Endothelial cell of umbilical vein (primary cell): ENCODE measurements around the gene SLC25A30. TPM values are rescaled to one million over a fixed set of nuclear protein-coding genes. Genes with fewer than 3 reads are reported as not detected.

Source experiments
- BruUV-seq: library from RNA; stranded (reverse); fragments of 400-500 nt; replicated peaks from 2 replicates; lab custom pipeline; 2021; lab: Mats Ljungman, UMichigan
- CTCF ChIA-PET: fragments of 300-600, 350-600 bp; sonication (Branson Sonifier 250); formaldehyde crosslinking; loops from one replicate; lab custom pipeline; 2021; ENCODE audit warnings: antibody characterized with exemption, inconsistent platforms; lab: Charles Lee
- POLR2A ChIA-PET: fragments of 300-600, 350-600 bp; sonication (Branson Sonifier 250); formaldehyde crosslinking; loops from one replicate; lab custom pipeline; 2021; ENCODE audit warnings: antibody characterized with exemption, inconsistent platforms; lab: Charles Lee
- DNase-seq: peaks from one replicate; pipeline ENCODE4 v3.0.0-alpha.2; 2011; ENCODE audit warnings: low read depth, low spot score
- FAIRE-seq: peaks from 2 replicates; lab custom pipeline; 2011; peaks lifted over from hg19 to GRCh38; lab: Jason Lieb, UNC
- H2AFZ ChIP-seq: 2 replicates; pipeline ENCODE4 v1.6.0; 2012; ENCODE audit warnings: low read depth, low read length, control low read depth, inconsistent platforms
- H3K27ac ChIP-seq: 2 replicates; pipeline ENCODE4 v1.5.1; 2011; ENCODE audit warnings: low read depth, mild to moderate bottlenecking, control low read depth, low read length, moderate library complexity; ENCODE audit not compliant: insufficient read depth
- H3K27me3 ChIP-seq, 2 experiments: 2 replicates each; pipeline versions ENCODE4 v1.6.0 to v1.6.1; 2011; ENCODE audit warnings: low read length in 2 of 2, mixed read lengths in 1 of 2; ENCODE audit not compliant: control insufficient read depth in 2 of 2, insufficient read depth in 2 of 2
- H3K36me3 ChIP-seq, 2 experiments: 2 replicates in 1 of 2; 3 replicates in 1 of 2; pipeline ENCODE4 v1.5.1; 2011; ENCODE audit warnings: low read length in 2 of 2, mild to moderate bottlenecking in 1 of 2, moderate library complexity in 1 of 2; ENCODE audit not compliant: control insufficient read depth in 2 of 2, insufficient read depth in 2 of 2; ENCODE audit errors: extremely low read depth in 1 of 2
- H3K4me1 ChIP-seq: 3 replicates; pipeline ENCODE4 v1.5.1; 2011; ENCODE audit warnings: mild to moderate bottlenecking, low read length; ENCODE audit not compliant: control insufficient read depth, insufficient read depth; ENCODE audit errors: extremely low read depth
- H3K4me2 ChIP-seq: 2 replicates; pipeline ENCODE4 v1.6.1; 2011; ENCODE audit warnings: low read length, control low read depth, mixed read lengths; ENCODE audit not compliant: insufficient read depth
- H3K4me3 ChIP-seq, 3 experiments: fragments of 200-600 bp in 1 of 3; sonication (generic), shearing (Covaris generic) in 1 of 3; replicated peaks in 1 of 3; 2 replicates each; pipeline ENCODE4 v1.5.1; 2011 to 2016; ENCODE audit warnings: control low read depth in 3 of 3, low read length in 3 of 3, mild to moderate bottlenecking in 2 of 3, inconsistent platforms in 1 of 3, low read depth in 1 of 3, moderate library complexity in 1 of 3; ENCODE audit not compliant: insufficient read depth in 1 of 3
- H3K79me2 ChIP-seq: 2 replicates; pipeline ENCODE4 v1.6.0; 2012; ENCODE audit warnings: low read length, inconsistent platforms; ENCODE audit not compliant: control insufficient read depth, insufficient read depth
- H3K9ac ChIP-seq: replicated peaks from 2 replicates; pipeline ENCODE3; 2011; ENCODE audit warnings: low read length, control low read depth; ENCODE audit not compliant: insufficient read depth; ENCODE audit errors: extremely low read depth
- H3K9me1 ChIP-seq: replicated peaks from 3 replicates; pipeline ENCODE4 v1.6.0; 2011; ENCODE audit warnings: mild to moderate bottlenecking, low read length; ENCODE audit not compliant: control insufficient read depth, insufficient read depth; ENCODE audit errors: extremely low read depth
- H3K9me3 ChIP-seq: replicated peaks from 2 replicates; pipeline ENCODE4 v1.5.1; 2012; ENCODE audit warnings: low read length, inconsistent platforms; ENCODE audit not compliant: control insufficient read depth, insufficient read depth
- H4K20me1 ChIP-seq: replicated peaks from 2 replicates; pipeline ENCODE3; 2011; ENCODE audit warnings: mild to moderate bottlenecking, low read length; ENCODE audit not compliant: control insufficient read depth, insufficient read depth; ENCODE audit errors: extremely low read depth
- EZH2 ChIP-seq: IDR thresholded peaks from 2 replicates; pipeline ENCODE4 v1.6.1; 2012; ENCODE audit warnings: borderline replicate concordance, low read depth, mild to moderate bottlenecking, moderate library complexity, low read length, inconsistent platforms; ENCODE audit not compliant: severe bottlenecking
- FOS ChIP-seq: IDR thresholded peaks from 2 replicates; pipeline ENCODE4 v1.6.1; 2011; ENCODE audit warnings: mild to moderate bottlenecking, low read length, moderate library complexity, borderline replicate concordance; ENCODE audit not compliant: insufficient read depth
- GATA2 ChIP-seq: IDR thresholded peaks from 2 replicates; pipeline ENCODE4 v1.7.0; 2011; ENCODE audit warnings: low read depth, mild to moderate bottlenecking, moderate library complexity, mixed read lengths, low read length; ENCODE audit not compliant: insufficient read length, insufficient read depth
- JUN ChIP-seq: IDR thresholded peaks from 2 replicates; pipeline ENCODE4 v1.6.1; 2011; ENCODE audit warnings: borderline replicate concordance, low read depth; ENCODE audit not compliant: insufficient read length, insufficient read depth
- MYC ChIP-seq: IDR thresholded peaks from one replicate; pipeline ENCODE4 v1.6.1; 2011; ENCODE audit warnings: mild to moderate bottlenecking, low read depth, low read length
- POLR2A ChIP-seq: IDR thresholded peaks from 2 replicates; pipeline ENCODE4 v1.6.1; 2012; ENCODE audit warnings: low read depth, mild to moderate bottlenecking, control low read depth, low read length
- POLR2AphosphoS5 ChIP-seq: IDR thresholded peaks from 2 replicates; pipeline ENCODE4 v1.6.1; 2012; ENCODE audit warnings: low read depth, mild to moderate bottlenecking, control low read depth, low read length, moderate library complexity; ENCODE audit not compliant: insufficient read depth
- dilution Hi-C: fragments of 300-500 bp; cut with MboI; formaldehyde crosslinking; loops from one replicate; pipeline ENCODE4 v1.15.0; 2019; ENCODE audit warnings: low sequenced_read_pairs; ENCODE audit not compliant: extremely low pct_ligation_motif_present
- intact Hi-C: fragments of 100-400 bp; cut with micrococcal nuclease; formaldehyde crosslinking; loops from one replicate; pipeline ENCODE4 v1.10.0; 2022
- polyA plus RNA-seq, 4 experiments: library from polyadenylated mRNA; depleted of rRNA in 3 of 4; stranded (reverse) in 3 of 4; unstranded in 1 of 4; fragments of >200 nt; gene quantifications; 2 replicates each; pipeline versions ENCODE4 v1.2.1 to v1.2.3, GENCODE V29; 2011 to 2012; ENCODE audit warnings: missing spikeins in 1 of 4
- total RNA-seq: library from RNA; stranded (reverse); gene quantifications from 2 replicates; pipeline ENCODE4 v1.2.3, GENCODE V29; 2021
- TF ChIP-seq, protein P1 (sequence below), 2 donors: IDR thresholded peaks; 1 replicate in 1 of 2; 2 replicates in 1 of 2; pipeline ENCODE4 v1.5.1; 2011; ENCODE audit warnings: low read length in 2 of 2, mild to moderate bottlenecking in 2 of 2, moderate library complexity in 2 of 2, control low read depth in 1 of 2, inconsistent platforms in 1 of 2, low read depth in 1 of 2; ENCODE audit not compliant: insufficient read depth in 1 of 2; ENCODE audit errors: extremely low read depth in 1 of 2
- TF ChIP-seq, protein P2 (sequence below): IDR thresholded peaks from 2 replicates; pipeline ENCODE4 v1.6.1; 2011; ENCODE audit not compliant: insufficient read depth, insufficient read length

The SLC25A30 gene
- total and polyA plus RNA-seq, 2 donors (not counting 3 experiments of a cell fraction or from before 2014, with no cell fraction given) = 13.3 to 27.0 TPM

DNA sequence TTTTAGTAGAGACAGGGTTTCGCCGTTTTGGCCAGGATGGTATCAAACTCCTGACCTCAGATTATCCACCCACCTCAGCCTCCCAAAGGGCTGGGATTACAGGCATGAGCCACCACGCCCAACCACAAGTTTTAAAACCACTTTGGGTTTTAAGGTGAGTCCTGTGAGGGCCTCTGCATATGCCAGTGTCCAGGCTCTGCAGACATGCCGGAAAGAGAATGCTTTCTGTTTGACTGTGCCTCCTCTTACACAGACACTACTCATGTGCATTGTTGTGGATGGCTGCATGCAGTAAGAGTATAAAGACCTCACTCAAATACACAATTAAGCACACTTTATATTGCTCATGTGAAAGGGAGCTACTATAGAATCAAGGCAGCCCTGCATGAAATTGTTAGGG lies 20.8 kb upstream of the SLC25A30 start:
- ChIA-PET CTCF (interaction anchor here (1.6 to 2.1 kb wide), 5 partner anchors 11 to 67 kb away, joined by 3 to 11 read pairs (median 7); partner anchors contain the start of gene COG3), POLR2A (no interaction called here)
- no peaks in the 10 kb centered on the region for H3K9me3 ChIP-seq
- no peaks in the 10 kb centered on the region for H3K9me1 ChIP-seq
- intact Hi-C loops (no loop called here), dilution Hi-C loops (no loop called here)
- H3K36me3 ChIP-seq = no peaks in the 10 kb centered on the region
- H3K27ac ChIP-seq = no peak overlapping the region
- peaks cover 12% of the 10 kb centered on the region for H3K4me1 ChIP-seq
- no peaks in the 10 kb centered on the region for H3K79me2 ChIP-seq
- H3K4me3 ChIP-seq = no peak overlapping the region
- H3K27me3 ChIP-seq = no peaks in the 10 kb centered on the region
- FAIRE-seq (no peak), DNase-seq (no peak)
- H3K4me2 ChIP-seq = no peak overlapping the region
- TF ChIP-seq MYC = no peak
- TF ChIP-seq, protein P1, sequence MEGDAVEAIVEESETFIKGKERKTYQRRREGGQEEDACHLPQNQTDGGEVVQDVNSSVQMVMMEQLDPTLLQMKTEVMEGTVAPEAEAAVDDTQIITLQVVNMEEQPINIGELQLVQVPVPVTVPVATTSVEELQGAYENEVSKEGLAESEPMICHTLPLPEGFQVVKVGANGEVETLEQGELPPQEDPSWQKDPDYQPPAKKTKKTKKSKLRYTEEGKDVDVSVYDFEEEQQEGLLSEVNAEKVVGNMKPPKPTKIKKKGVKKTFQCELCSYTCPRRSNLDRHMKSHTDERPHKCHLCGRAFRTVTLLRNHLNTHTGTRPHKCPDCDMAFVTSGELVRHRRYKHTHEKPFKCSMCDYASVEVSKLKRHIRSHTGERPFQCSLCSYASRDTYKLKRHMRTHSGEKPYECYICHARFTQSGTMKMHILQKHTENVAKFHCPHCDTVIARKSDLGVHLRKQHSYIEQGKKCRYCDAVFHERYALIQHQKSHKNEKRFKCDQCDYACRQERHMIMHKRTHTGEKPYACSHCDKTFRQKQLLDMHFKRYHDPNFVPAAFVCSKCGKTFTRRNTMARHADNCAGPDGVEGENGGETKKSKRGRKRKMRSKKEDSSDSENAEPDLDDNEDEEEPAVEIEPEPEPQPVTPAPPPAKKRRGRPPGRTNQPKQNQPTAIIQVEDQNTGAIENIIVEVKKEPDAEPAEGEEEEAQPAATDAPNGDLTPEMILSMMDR (IDR thresholded peaks at IDR 0.05; ENCODE audit: extremely low read depth in 1 of 2, insufficient read depth in 1 of 2, low read depth in 1 of 2, low read length in 2 of 2) = no peak
- no peak for TF ChIP-seq EZH2
- TF ChIP-seq, protein P2, sequence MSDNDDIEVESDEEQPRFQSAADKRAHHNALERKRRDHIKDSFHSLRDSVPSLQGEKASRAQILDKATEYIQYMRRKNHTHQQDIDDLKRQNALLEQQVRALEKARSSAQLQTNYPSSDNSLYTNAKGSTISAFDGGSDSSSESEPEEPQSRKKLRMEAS = no peak
- no peak for TF ChIP-seq FOS
- H3K9ac ChIP-seq = no peak overlapping the region
- H2AFZ ChIP-seq = no peak overlapping the region
- BruUV-seq = no TSS peak
- no peaks in the 10 kb centered on the region for H4K20me1 ChIP-seq

DNA sequence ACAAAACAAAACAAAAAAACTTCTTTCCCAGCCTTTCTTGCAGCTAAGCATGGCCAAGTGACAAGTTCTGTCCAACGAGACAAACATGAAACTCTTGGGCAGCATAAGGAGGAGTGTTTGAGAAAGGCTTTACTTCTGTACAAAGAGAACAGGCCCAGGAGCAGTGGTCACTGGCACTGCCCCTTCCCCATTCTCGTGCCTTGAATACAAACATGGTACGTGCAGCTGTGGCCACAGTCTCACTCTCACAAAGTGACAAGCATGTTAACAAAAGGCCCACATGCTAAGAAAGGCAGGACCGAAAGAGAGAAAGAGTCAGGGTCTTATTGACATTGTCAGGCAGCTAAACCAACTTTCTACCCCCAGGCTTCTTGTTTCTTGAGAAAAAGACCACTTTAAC lies 19.8 kb upstream of the SLC25A30 start:
- Histone ChIP-seq H3K9ac (no peak overlapping the region), H3K9me3 (no peaks in the 10 kb centered on the region), H3K9me1 (no peaks in the 10 kb centered on the region), H3K4me3 (no peak overlapping the region), H3K4me2 (no peak overlapping the region), H3K4me1 (peaks cover 12% of the 10 kb centered on the region), H3K36me3 (no peaks in the 10 kb centered on the region), H2AFZ (no peak overlapping the region), H3K27ac (no peak overlapping the region), H3K27me3 (no peaks in the 10 kb centered on the region), H3K79me2 (no peaks in the 10 kb centered on the region), H4K20me1 (no peaks in the 10 kb centered on the region)
- no TSS peak for BruUV-seq
- TF ChIP-seq GATA2 = no peak
- TF ChIP-seq, protein P2 = no peak
- TF ChIP-seq, protein P1 (IDR thresholded peaks at IDR 0.05; ENCODE audit: extremely low read depth in 1 of 2, insufficient read depth in 1 of 2, low read depth in 1 of 2, low read length in 2 of 2) = no peak
- no peak for TF ChIP-seq POLR2AphosphoS5
- TF ChIP-seq EZH2 = no peak
- no peak for TF ChIP-seq JUN
- no peak for TF ChIP-seq POLR2A
- TF ChIP-seq FOS = no peak
- no peak for TF ChIP-seq MYC
- FAIRE-seq (no peak), DNase-seq (no peak)
- dilution Hi-C loops = no loop called here
- CTCF ChIA-PET = interaction anchor here (1.8 kb wide), 1 partner anchor 42 kb away, joined by 3 read pairs; no protein-coding TSS in a partner anchor
- intact Hi-C loops = no loop called here
- POLR2A ChIA-PET = no interaction called here
